Measurements from ENCODE around the gene SDR9C7.
"Not testable (repeated sequence)": the region's sequence is repeated elsewhere in the genome, so short reads cannot be mapped to it uniquely, and the experiment has no call there.

The SDR9C7 gene

DNA sequence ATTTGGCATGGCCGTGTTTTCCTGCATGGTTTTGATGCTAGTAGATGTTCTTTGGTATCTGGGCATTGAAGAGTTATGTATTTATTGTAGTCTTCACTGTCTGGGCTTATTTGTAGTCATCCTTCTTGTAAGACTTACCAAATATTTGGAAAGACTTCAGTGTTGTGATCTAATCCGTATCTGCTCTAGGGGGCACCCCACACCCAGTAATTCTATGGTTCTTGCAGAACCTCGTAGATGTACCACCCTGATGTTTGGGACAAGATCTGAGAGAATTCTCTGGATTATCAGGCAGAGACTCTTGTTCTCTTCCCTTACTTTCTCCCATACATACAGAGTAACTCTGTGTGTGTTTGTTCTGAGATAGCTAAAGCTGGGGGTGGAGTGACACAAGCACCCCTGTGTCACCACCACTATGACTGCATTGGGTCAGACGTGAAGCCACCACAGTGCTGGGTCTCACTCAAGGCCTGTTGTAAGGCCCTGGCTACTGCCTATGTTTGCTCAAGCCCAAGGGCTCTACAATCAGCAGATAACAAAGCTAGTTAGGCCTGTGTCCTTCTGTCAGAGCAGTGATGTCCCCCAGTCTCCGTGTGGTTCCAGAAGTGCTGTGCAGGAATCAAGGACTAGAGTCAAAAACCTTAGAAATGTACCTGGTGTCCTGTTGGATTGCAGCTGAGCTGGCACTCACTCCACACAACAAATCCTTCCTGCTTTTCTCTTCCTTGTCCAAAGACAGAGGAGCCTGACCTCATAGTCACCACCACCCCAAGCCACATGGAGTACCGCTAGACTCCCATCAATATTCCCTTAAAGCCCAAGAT is 13.6 kb upstream of the SDR9C7 start:
- no peaks in the 10 kb centered on the region for H3K27me3 ChIP-seq (ENCODE audit: control insufficient read depth, insufficient read depth, low read length)
- H3K27ac ChIP-seq (ENCODE audit: low read depth, low read length) = no peak overlapping the region
- no peaks in the 10 kb centered on the region for H3K36me3 ChIP-seq (ENCODE audit: control insufficient read depth, insufficient read depth, low read length)
- H3K4me1 ChIP-seq (ENCODE audit: control insufficient read depth, insufficient read depth, low read length) = no peaks in the 10 kb centered on the region
- H3K4me3 ChIP-seq (ENCODE audit: low read length) = no peak overlapping the region
- H3K9ac ChIP-seq (ENCODE audit: low read length) = no peak overlapping the region

DNA sequence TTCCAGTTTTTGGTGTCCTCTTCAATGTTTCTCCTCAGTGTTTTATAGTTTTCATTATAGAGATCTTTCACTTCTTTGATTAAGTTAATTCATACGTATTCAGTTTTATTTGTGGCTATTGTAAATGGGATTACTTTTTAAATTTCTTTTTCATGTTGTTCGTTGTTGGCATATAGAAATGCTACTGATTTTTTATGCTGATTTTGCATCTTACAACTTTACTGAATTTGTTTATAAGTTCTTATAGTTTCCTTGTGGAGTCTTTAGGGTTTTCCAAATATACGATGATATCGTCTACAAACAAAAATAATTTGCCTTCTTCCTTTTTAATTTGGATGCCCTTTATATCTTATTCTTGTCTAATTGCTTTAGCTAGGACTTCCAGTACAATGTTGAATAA is 9.7 kb upstream of the SDR9C7 start:
- H3K4me3 ChIP-seq (ENCODE audit: low read length) = no peak overlapping the region
- H3K27ac ChIP-seq (ENCODE audit: low read depth, low read length) = no peak overlapping the region
- no peaks in the 10 kb centered on the region for H3K36me3 ChIP-seq (ENCODE audit: control insufficient read depth, insufficient read depth, low read length)

DNA sequence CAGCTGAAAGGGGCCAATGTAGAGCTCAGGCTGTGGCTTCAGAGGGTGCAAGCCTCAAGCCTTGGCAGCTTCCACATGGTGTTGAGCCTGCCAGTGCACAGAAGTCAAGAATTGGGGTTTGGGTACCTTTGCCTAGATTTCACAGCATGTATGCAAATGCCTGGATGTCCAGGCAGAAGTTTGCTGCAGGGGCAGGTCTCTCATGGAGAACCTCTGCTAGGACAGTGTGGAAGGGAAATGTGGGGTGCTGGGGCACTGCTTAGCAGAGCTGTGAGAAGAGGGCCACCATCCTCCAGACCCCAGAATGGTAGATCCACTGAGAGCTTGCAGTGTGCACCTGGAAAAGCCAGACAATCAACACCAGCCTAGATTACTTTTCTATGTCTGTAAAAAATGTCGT is 9.2 kb upstream of the SDR9C7 start:
- not testable (repeated sequence) for H3K27me3 ChIP-seq (ENCODE audit: control insufficient read depth, insufficient read depth, low read length); H3K9ac ChIP-seq (ENCODE audit: low read length); H3K4me3 ChIP-seq (ENCODE audit: low read length); H3K27ac ChIP-seq (ENCODE audit: low read depth, low read length); H3K4me1 ChIP-seq (ENCODE audit: control insufficient read depth, insufficient read depth, low read length); H3K36me3 ChIP-seq (ENCODE audit: control insufficient read depth, insufficient read depth, low read length)

More for the DNA sequence above, 9.7 kb upstream of the SDR9C7 start:
- Histone ChIP-seq H3K9ac (ENCODE audit: low read length) (no peak overlapping the region), H3K4me1 (ENCODE audit: control insufficient read depth, insufficient read depth, low read length) (peaks cover 6% of the 10 kb centered on the region), H3K27me3 (ENCODE audit: control insufficient read depth, insufficient read depth, low read length) (no peaks in the 10 kb centered on the region)

DNA sequence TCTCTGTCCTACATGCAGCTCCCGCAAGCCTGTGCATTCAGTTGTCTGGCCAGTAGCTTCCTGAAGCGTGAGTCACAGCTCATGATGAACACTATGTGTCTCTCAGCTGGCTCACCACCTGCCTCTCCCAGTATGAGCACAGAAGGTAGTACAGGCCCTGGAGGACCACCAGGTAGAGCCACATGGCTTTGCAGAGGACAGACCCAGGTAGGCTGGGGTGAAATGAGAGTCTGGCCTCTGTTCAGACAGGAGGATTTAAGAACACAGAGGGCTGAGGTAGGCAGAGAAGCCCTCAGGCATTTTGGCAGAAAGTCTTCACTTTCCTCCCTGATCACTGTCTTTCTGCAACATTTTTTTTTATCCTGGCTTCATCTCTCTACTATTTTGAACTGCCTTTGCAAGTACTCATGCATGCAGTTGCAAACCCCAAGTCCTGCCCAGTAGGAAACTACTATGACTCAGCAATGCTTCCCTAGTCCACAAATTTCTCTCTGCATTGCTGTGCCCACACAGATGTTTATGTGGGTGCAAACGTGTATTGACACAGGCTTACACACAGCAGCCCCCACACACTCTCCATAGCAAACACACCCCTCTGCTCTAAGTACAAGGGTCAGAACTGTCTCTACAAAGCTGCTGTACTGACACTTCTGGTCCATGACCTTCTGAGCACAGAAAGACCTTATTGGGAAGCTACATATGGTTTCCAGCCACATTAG is 7.2 kb upstream of the SDR9C7 start:
- Histone ChIP-seq H3K36me3 (ENCODE audit: control insufficient read depth, insufficient read depth, low read length) (no peaks in the 10 kb centered on the region), H3K4me3 (ENCODE audit: low read length) (no peak overlapping the region), H3K9ac (ENCODE audit: low read length) (no peak overlapping the region), H3K27me3 (ENCODE audit: control insufficient read depth, insufficient read depth, low read length) (peaks cover 3% of the 10 kb centered on the region), H3K4me1 (ENCODE audit: control insufficient read depth, insufficient read depth, low read length) (peaks cover 6% of the 10 kb centered on the region), H3K27ac (ENCODE audit: low read depth, low read length) (peak overlapping the region; percentile 50)

DNA sequence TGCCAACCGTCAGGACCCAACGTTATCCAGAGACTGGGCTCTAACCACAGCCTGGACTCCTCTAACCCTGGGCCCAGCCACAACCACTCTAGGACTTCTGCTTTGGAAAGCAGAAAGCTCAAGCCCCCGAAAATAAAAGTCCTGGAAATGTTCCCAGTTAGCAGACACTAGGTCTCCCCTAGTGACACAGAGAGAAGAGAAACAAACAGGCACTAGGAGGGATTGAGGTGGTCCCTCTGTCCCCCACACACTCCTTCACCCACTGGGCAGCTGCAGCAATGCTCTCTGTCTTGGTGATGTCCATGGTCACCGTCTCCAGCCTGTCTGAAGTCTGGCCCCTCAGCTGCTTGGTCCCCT is 6.7 kb upstream of the SDR9C7 start:
- not testable (repeated sequence) for H3K27me3 ChIP-seq (ENCODE audit: control insufficient read depth, insufficient read depth, low read length); H3K27ac ChIP-seq (ENCODE audit: low read depth, low read length); H3K4me1 ChIP-seq (ENCODE audit: control insufficient read depth, insufficient read depth, low read length)

DNA sequence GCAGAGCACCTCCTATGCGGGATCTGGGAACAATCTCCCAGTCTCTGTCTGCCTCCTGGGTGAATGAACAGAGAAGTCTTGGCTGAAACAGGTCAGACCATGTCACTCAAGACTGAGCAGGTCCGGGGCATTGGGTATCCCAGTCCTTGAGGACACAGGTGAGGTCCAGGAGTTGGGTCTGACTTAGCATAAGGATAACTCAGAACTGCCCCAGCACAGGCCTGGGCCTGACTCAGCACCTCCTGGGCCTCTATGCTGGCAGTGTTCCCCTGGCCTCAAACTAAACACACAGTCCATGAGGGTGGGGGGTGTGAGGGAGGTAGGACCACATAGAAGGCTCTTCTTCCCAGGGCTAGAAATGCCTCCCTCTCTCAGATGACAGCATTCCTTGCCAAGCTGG is 1.5 kb upstream of the SDR9C7 start:
- Histone ChIP-seq H3K4me3 (ENCODE audit: low read length) (no peak overlapping the region), H3K4me1 (ENCODE audit: control insufficient read depth, insufficient read depth, low read length) (no peaks in the 10 kb centered on the region), H3K36me3 (ENCODE audit: control insufficient read depth, insufficient read depth, low read length) (no peaks in the 10 kb centered on the region), H3K27me3 (ENCODE audit: control insufficient read depth, insufficient read depth, low read length) (peaks cover 3% of the 10 kb centered on the region), H3K27ac (ENCODE audit: low read depth, low read length) (no peak overlapping the region), H3K9ac (ENCODE audit: low read length) (no peak overlapping the region)

More for the DNA sequence above, 6.7 kb upstream of the SDR9C7 start:
- H3K36me3 ChIP-seq (ENCODE audit: control insufficient read depth, insufficient read depth, low read length); H3K9ac ChIP-seq (ENCODE audit: low read length); H3K4me3 ChIP-seq (ENCODE audit: low read length): not testable (repeated sequence)

DNA sequence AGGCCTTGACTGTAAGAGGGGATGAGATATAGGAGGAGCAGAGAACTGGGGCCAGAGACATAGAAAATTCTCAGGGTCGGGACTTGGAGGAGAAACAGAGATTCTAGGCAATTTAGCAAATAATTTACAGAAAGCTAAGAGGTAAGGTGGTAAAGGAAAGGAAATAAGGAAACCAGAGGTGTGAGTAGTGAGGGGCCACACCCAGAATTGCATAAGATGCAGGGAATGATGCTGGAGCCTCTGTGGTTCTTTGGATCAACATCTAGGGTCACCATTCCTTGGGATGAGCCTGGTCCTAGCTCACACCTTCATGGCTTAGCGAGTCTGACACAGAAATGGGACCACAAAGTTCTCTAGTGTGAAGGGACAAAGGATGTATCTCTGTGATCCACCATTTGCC is 949 bp upstream of the SDR9C7 start:
- no peak overlapping the region for H3K9ac ChIP-seq (ENCODE audit: low read length)
- H3K4me1 ChIP-seq (ENCODE audit: control insufficient read depth, insufficient read depth, low read length) = no peaks in the 10 kb centered on the region
- no peak overlapping the region for H3K27ac ChIP-seq (ENCODE audit: low read depth, low read length)
- no peak overlapping the region for H3K4me3 ChIP-seq (ENCODE audit: low read length)
- H3K36me3 ChIP-seq (ENCODE audit: control insufficient read depth, insufficient read depth, low read length) = no peaks in the 10 kb centered on the region
- peaks cover 3% of the 10 kb centered on the region for H3K27me3 ChIP-seq (ENCODE audit: control insufficient read depth, insufficient read depth, low read length)

DNA sequence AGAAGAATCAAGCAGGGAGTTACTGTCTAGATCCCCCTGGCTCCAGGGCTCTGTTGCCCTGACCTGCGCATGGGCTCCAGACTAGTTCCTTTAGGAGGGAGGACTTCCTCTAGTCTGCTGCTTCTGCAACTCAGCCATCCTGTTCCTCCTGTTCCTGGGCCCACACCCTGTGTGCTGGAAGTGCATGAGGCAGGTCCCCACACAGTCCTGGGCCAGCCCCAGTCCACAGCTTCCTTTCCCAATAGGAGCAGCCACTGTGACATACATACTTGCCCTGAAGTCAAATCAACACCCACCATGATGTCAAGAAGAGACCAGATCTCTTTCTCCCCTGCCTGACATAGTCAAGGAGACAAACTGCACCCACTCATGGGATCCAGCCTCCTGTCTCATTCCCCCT is 1.3 kb downstream of the SDR9C7 start:
- no peak overlapping the region for H3K4me3 ChIP-seq (ENCODE audit: low read length)
- no peaks in the 10 kb centered on the region for H3K4me1 ChIP-seq (ENCODE audit: control insufficient read depth, insufficient read depth, low read length)
- no peak overlapping the region for H3K9ac ChIP-seq (ENCODE audit: low read length)
- no peaks in the 10 kb centered on the region for H3K36me3 ChIP-seq (ENCODE audit: control insufficient read depth, insufficient read depth, low read length)
- peaks cover 3% of the 10 kb centered on the region for H3K27me3 ChIP-seq (ENCODE audit: control insufficient read depth, insufficient read depth, low read length)
- no peak overlapping the region for H3K27ac ChIP-seq (ENCODE audit: low read depth, low read length)

DNA sequence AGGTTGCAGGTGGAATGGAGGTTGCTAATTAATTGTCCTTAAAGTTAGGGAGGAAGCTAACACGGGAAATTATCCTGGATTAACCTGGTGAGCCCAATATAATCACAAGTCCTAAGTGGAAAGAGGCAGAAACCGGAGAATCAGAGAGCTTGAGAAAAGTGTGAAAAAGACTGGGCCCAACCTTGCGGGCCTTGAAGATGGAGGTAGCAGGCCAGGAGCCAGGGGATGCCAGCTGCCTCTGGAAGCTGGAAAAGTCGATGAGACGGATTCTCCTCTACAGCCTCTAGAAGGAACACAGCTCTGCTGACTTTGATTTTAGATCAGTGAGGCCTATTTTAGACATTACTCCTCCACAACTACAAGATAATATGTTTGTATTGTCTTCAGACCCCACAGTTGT is 2.1 kb downstream of the SDR9C7 start:
- Histone ChIP-seq H3K36me3 (ENCODE audit: control insufficient read depth, insufficient read depth, low read length) (no peaks in the 10 kb centered on the region), H3K27me3 (ENCODE audit: control insufficient read depth, insufficient read depth, low read length) (no peaks in the 10 kb centered on the region), H3K27ac (ENCODE audit: low read depth, low read length) (no peak overlapping the region), H3K4me1 (ENCODE audit: control insufficient read depth, insufficient read depth, low read length) (no peaks in the 10 kb centered on the region), H3K9ac (ENCODE audit: low read length) (no peak overlapping the region), H3K4me3 (ENCODE audit: low read length) (no peak overlapping the region)

DNA sequence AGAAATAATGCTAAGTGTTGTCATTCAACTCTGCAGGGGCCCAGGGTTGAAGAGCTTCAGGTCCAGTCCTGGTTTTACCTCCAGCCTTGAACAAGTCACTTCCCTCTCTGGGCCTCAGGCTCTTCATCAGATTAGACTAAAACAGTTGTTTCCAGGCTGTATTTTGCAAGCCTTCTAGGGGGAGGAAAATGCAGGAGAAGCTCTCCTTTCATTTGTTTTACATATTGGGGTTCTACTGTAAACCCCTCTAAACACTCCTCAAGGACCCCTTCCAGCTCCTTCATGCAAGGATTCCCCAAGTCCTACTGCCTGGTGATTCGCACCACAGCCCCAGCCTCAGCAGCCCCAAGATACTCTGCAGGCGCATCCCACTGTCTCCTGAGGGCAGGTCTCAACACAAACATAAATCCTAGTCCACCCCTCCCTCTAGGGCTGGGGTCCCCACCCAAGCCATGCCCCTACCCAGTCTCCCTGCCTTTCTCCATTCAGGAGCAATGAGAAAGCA is 2.7 kb downstream of the SDR9C7 start:
- Histone ChIP-seq H3K27ac (ENCODE audit: low read depth, low read length) (no peak overlapping the region), H3K27me3 (ENCODE audit: control insufficient read depth, insufficient read depth, low read length) (no peaks in the 10 kb centered on the region), H3K4me3 (ENCODE audit: low read length) (no peak overlapping the region), H3K36me3 (ENCODE audit: control insufficient read depth, insufficient read depth, low read length) (no peaks in the 10 kb centered on the region), H3K9ac (ENCODE audit: low read length) (no peak overlapping the region), H3K4me1 (ENCODE audit: control insufficient read depth, insufficient read depth, low read length) (no peaks in the 10 kb centered on the region)

DNA sequence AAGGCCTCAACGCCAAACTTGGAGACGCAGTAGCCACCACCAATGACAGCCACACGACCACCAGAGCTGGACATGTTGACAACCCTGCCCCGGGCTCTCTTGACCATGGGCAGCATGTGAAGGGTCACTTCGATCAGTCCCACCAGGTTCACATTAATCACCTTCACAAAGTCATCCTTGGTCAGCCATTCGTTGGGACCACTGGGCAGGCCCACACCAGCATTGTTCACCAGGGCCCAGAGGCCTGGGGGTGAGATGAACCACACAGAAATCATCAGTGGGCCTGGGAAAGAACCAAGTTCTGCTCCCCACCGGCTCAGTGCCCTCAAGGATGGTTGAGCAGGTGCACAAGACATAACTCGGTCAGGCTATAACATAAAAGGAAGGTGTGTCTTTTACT is 4.0 kb downstream of the SDR9C7 start:
- Histone ChIP-seq H3K36me3 (ENCODE audit: control insufficient read depth, insufficient read depth, low read length) (no peaks in the 10 kb centered on the region), H3K4me1 (ENCODE audit: control insufficient read depth, insufficient read depth, low read length) (no peaks in the 10 kb centered on the region), H3K27me3 (ENCODE audit: control insufficient read depth, insufficient read depth, low read length) (no peaks in the 10 kb centered on the region), H3K4me3 (ENCODE audit: low read length) (no peak overlapping the region), H3K27ac (ENCODE audit: low read depth, low read length) (no peak overlapping the region), H3K9ac (ENCODE audit: low read length) (no peak overlapping the region)

DNA sequence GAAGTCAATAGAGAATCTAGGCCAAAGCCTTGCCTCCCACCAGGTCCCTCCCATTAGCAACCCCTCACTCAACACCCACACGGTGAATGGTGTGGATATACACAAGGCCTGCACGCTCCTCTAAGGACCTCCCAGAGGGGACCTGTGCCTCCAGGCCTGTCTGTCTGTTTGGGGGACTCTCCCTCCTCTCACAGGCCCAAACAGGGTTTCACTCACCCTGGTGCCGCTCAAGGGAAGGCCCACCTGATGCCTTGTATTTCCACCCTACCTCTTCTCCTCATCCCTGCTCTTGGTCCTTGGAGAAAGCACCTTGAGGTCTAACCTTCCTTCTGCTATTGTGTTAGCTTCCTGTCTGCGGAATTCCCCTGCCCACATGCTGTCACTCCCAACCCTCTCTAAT is 4.4 kb downstream of the SDR9C7 start:
- H3K27ac ChIP-seq (ENCODE audit: low read depth, low read length) = no peak overlapping the region
- no peaks in the 10 kb centered on the region for H3K36me3 ChIP-seq (ENCODE audit: control insufficient read depth, insufficient read depth, low read length)
- no peaks in the 10 kb centered on the region for H3K4me1 ChIP-seq (ENCODE audit: control insufficient read depth, insufficient read depth, low read length)
- H3K27me3 ChIP-seq (ENCODE audit: control insufficient read depth, insufficient read depth, low read length) = no peaks in the 10 kb centered on the region
- no peak overlapping the region for H3K9ac ChIP-seq (ENCODE audit: low read length)
- no peak overlapping the region for H3K4me3 ChIP-seq (ENCODE audit: low read length)

DNA sequence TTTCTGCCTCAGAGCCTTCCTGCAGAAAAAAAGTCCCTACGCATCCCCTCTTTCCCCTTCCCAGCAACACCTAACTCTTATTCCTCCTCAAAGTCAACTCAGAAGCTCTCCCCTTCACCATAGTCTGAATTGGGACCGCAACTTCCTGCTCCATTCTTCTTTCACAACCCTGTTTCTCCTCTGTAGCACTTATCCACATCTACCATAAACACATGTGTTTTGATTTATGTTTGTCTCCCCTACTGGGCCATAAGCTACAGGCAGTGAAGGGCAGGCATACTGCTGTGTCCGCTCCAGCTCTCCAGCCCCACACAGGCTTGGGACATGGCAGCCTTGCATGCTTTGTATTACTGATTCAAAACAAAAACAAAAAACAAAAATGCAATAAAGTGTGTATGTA is 5.9 kb downstream of the SDR9C7 start:
- no peak overlapping the region for H3K27ac ChIP-seq (ENCODE audit: low read depth, low read length)
- no peaks in the 10 kb centered on the region for H3K4me1 ChIP-seq (ENCODE audit: control insufficient read depth, insufficient read depth, low read length)
- no peak overlapping the region for H3K4me3 ChIP-seq (ENCODE audit: low read length)

More for the DNA sequence above, 5.9 kb downstream of the SDR9C7 start:
- H3K36me3 ChIP-seq (ENCODE audit: control insufficient read depth, insufficient read depth, low read length) = no peaks in the 10 kb centered on the region
- no peaks in the 10 kb centered on the region for H3K27me3 ChIP-seq (ENCODE audit: control insufficient read depth, insufficient read depth, low read length)
- H3K9ac ChIP-seq (ENCODE audit: low read length) = no peak overlapping the region

Data from rectal smooth muscle tissue (tissue), 1 donor.